Nephron progenitor cell (in vitro differentiated cells): ENCODE results near the gene HOXB3.

Experiments
- DNase-seq: peaks from one replicate; pipeline ENCODE4 v3.0.0; 2021
- H3K27ac Mint-ChIP-seq: 2 replicates; pipeline ENCODE4 v1.8.0; 2021; ENCODE audit warnings: mild to moderate bottlenecking, moderate library complexity, mixed read lengths
- H3K27me3 Mint-ChIP-seq: 2 replicates; pipeline ENCODE4 v1.8.0; 2021; ENCODE audit warnings: mild to moderate bottlenecking, low read depth, mixed read lengths; ENCODE audit not compliant: poor library complexity
- H3K36me3 Mint-ChIP-seq: 2 replicates; pipeline ENCODE4 v1.8.0; 2021; ENCODE audit warnings: low read depth, mixed read lengths
- H3K4me1 Mint-ChIP-seq: 2 replicates; pipeline ENCODE4 v1.8.0; 2021; ENCODE audit warnings: mixed read lengths
- H3K4me3 Mint-ChIP-seq: 2 replicates; pipeline ENCODE4 v1.8.0; 2021; ENCODE audit warnings: mild to moderate bottlenecking, moderate library complexity, mixed read lengths
- H3K9me3 Mint-ChIP-seq: 2 replicates; pipeline ENCODE4 v1.8.0; 2021; ENCODE audit warnings: mild to moderate bottlenecking, moderate library complexity, mixed read lengths
- CTCF ChIP-seq: fragments of 200-600 bp; sonication (generic); IDR thresholded peaks from 2 replicates; pipeline ENCODE4 v1.5.0; 2021; ENCODE audit warnings: antibody characterized with exemption

The HOXB3 gene

GRCh38 chr17:48558831-48559121 is 31.3 kb downstream of the HOXB3 start:
- H3K4me1 Mint-ChIP-seq: peaks cover 98% of the 10 kb centered on the region
- no peak for TF ChIP-seq CTCF
- peak overlapping the region; percentile 100 for H3K27ac Mint-ChIP-seq
- H3K4me3 Mint-ChIP-seq: peak overlapping the region; percentile 87
- H3K36me3 Mint-ChIP-seq: peaks cover 57% of the 10 kb centered on the region
- H3K27me3 Mint-ChIP-seq: peaks cover 4% of the 10 kb centered on the region
- no peak for DNase-seq
- H3K9me3 Mint-ChIP-seq: no peaks in the 10 kb centered on the region

DNA sequence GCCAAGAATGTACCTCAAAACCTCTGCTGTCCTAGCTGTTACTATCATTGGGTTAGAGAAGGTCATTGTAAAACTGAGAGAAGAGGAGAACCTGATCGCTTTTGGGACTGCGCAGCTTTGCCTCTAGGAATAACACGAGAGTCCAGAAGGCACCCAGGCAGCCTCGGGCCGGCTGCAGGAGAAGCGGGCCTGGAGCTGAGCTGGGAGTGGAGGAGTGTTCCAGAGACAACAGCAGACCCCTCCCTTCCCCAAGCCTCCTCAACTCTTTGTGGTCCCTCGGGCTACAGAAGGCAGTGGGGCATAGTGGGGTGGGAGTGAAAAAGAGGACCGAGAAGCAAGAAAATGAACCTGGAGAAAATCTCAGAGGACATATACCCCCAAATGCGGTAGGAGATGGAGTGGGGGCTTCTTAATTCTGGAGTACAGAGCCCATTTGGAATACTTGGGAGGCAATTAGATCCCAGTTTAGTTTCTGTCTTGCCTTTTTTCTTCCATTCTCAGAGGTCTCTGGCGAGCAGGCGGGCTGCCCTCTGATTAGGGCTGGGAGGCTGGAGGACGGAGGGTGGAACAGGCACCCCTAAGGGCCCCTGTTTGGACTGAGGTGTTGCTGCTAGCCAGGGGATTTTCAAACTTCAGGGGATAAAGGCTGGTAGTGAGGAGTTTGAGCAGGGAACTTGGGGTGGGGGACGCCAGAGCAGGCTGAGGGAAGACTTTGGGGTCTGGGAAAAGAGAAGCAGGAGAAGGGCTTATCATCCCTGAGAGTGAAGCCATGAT is 31.8 kb downstream of the HOXB3 start:
- no peak for DNase-seq
- Mint-ChIP-seq H3K27me3 (peaks cover 4% of the 10 kb centered on the region), H3K4me3 (peak overlapping the region; percentile 87), H3K4me1 (peaks cover 98% of the 10 kb centered on the region), H3K27ac (peak overlapping the region; percentile 100), H3K9me3 (no peaks in the 10 kb centered on the region), H3K36me3 (peaks cover 57% of the 10 kb centered on the region)
- no peak for TF ChIP-seq CTCF

DNA sequence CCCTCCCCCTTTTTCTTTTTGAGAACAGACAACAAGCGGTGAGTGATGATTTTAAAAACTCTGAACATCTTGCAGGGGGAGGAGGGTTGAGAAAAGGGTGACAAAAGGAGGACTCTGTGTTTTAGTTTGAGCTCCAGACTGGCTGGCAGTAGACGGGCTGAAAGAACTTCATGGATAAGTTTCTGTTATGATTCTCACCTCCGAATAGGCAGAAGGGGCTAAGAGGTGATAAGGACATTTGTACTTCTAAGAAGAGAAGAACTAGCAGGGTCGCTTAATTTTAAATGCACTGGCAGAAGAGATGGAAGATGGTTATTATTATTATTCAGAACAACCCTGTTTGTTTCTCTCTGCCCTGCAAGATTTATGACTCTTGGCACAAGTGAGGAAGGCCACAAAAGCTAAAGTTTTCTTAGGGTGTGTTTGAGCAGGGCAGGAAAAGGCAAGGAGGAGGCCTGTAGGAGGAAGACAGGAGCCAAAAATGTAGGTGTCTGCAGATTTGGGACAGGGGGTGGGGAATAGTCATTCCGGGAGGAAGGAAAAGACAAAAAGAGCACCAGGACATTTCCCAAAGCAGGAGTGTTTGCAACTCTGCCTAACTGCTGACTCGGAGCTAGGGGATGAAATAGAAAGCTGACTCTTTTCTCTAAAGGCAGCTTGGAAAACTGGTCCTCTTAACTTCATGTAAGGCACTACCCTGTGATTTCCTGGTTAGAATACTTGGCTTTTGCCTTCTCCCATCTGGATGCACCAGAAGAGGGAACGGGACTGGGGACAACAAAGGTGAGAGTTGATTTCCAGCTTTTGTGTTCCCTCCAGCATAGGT is 33.3 kb downstream of the HOXB3 start:
- peak overlapping the region; percentile 100 for H3K27ac Mint-ChIP-seq
- no peak for DNase-seq
- H3K27me3 Mint-ChIP-seq: no peaks in the 10 kb centered on the region
- TF ChIP-seq CTCF: no peak
- peak overlapping the region; percentile 87 for H3K4me3 Mint-ChIP-seq
- no peaks in the 10 kb centered on the region for H3K9me3 Mint-ChIP-seq
- peaks cover 97% of the 10 kb centered on the region for H3K4me1 Mint-ChIP-seq
- peaks cover 50% of the 10 kb centered on the region for H3K36me3 Mint-ChIP-seq

GRCh38 chr17:48556229-48556575 is 33.8 kb downstream of the HOXB3 start:
- Mint-ChIP-seq H3K36me3 (peaks cover 46% of the 10 kb centered on the region), H3K27ac (peak overlapping the region; percentile 100), H3K4me3 (peak overlapping the region; percentile 87), H3K4me1 (peaks cover 97% of the 10 kb centered on the region), H3K9me3 (no peaks in the 10 kb centered on the region), H3K27me3 (no peaks in the 10 kb centered on the region)
- no peak for DNase-seq
- no peak for TF ChIP-seq CTCF

GRCh38 chr17:48555258-48556228 is 34.5 kb downstream of the HOXB3 start:
- Mint-ChIP-seq H3K9me3 (no peaks in the 10 kb centered on the region), H3K27me3 (no peaks in the 10 kb centered on the region), H3K36me3 (peaks cover 44% of the 10 kb centered on the region), H3K4me1 (peaks cover 96% of the 10 kb centered on the region), H3K4me3 (peak overlapping the region; percentile 99), H3K27ac (peak overlapping the region; percentile 100)
- peak; percentile 74 for DNase-seq
- no peak for TF ChIP-seq CTCF
